Measurements from ENCODE around the gene RTL10. TPM values are rescaled to one million over a fixed set of nuclear protein-coding genes. Genes with fewer than 3 reads are reported as not detected.
A peak's percentile ranks its signal among the peaks of the same experiment; 100 is the strongest.

RTL10 gene
- total and polyA plus RNA-seq, 8 donors = 18.4 to 34.7 (median 28.0) TPM

DNA sequence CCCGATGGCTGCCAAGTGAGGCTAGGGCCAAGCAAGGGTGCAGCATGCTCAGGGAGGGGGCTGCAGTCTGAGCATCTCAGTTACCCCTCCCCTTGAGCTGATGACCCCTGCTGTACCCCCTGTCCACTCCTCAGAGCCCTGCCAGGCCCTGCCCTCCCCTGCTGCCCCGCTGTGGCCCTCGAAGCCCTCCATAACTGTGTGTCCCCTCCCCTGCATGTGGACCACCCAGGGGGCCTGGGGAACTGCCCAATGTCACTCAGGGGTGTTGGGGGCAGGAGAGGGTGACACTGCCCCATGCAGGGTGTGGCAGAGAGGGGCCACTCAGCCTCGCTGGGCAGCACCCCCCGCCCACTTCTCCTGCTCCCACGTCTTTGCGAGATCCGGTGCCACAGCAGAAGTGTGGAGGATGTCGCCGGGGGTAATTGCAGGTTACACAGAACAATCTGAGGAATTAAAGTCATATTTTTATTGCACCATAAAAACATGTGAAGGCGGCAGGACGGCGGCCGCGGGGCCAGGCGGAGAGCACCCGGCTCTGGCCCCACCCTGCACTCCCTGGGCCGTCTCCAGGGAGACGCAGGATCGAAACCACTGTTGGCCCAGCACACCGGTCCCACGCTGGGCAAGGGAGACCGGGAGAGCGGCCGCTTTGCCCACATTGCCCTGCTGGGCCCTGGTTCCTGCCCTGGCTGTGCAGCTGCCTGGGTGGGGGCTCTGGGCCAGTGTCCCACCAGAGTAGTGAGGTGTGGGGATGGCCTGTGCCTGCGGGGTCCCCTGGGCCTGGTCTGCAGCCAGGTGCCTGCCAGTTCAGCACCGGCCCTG, 18.7 kb upstream of the RTL10 start:
- no peaks in the 10 kb centered on the region for H3K9me3 ChIP-seq
- DNase-seq (peak in 2 of 4 donors; percentile 31 to 77), ATAC-seq (peak; percentile 27)
- H3K27me3 ChIP-seq = no peaks in the 10 kb centered on the region
- intact Hi-C loops (cut with DNase I) = no loop called here
- TF ChIP-seq, protein P1, sequence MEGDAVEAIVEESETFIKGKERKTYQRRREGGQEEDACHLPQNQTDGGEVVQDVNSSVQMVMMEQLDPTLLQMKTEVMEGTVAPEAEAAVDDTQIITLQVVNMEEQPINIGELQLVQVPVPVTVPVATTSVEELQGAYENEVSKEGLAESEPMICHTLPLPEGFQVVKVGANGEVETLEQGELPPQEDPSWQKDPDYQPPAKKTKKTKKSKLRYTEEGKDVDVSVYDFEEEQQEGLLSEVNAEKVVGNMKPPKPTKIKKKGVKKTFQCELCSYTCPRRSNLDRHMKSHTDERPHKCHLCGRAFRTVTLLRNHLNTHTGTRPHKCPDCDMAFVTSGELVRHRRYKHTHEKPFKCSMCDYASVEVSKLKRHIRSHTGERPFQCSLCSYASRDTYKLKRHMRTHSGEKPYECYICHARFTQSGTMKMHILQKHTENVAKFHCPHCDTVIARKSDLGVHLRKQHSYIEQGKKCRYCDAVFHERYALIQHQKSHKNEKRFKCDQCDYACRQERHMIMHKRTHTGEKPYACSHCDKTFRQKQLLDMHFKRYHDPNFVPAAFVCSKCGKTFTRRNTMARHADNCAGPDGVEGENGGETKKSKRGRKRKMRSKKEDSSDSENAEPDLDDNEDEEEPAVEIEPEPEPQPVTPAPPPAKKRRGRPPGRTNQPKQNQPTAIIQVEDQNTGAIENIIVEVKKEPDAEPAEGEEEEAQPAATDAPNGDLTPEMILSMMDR (IDR thresholded peaks at IDR 0.05) = no peak
- H3K27ac ChIP-seq = peak overlapping the region in 1 of 2 donors; percentile 3
- peaks cover 0 to 20% of the 10 kb centered on the region in 2 donors for H3K36me3 ChIP-seq
- peaks cover 16 to 21% of the 10 kb centered on the region in 2 donors for H3K4me1 ChIP-seq
- H3K4me3 ChIP-seq = no peak overlapping the region

DNA sequence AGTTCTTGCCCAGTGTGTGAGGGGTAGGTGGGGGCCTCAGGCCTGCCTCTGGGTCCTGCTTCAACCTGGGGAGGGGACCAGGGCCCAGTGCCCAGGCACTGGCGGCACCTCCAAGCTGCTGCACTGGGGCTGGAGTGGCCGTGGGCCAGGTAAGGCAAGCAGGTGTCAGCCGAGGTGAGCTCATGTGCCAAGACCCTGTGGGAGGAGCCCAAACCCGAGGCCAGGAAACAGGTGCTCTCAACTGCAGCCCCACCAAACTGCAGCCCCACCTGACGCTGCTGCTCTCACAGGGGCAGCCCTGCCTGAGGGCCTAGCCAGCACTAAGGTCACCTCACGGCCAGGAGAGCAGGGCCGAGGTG, 18.1 kb upstream of the RTL10 start:
- TF ChIP-seq, protein P1 (IDR thresholded peaks at IDR 0.05) = no peak
- Histone ChIP-seq H3K9me3 (no peaks in the 10 kb centered on the region), H3K4me1 (peaks cover 16 to 21% of the 10 kb centered on the region in 2 donors), H3K27ac (no peak overlapping the region), H3K4me3 (no peak overlapping the region), H3K27me3 (no peaks in the 10 kb centered on the region), H3K36me3 (peaks cover 0 to 14% of the 10 kb centered on the region in 2 donors)
- DNase-seq (peak in 2 of 4 donors; percentile 29 to 61), ATAC-seq (no peak)
- intact Hi-C loops (cut with DNase I) = no loop called here

DNA sequence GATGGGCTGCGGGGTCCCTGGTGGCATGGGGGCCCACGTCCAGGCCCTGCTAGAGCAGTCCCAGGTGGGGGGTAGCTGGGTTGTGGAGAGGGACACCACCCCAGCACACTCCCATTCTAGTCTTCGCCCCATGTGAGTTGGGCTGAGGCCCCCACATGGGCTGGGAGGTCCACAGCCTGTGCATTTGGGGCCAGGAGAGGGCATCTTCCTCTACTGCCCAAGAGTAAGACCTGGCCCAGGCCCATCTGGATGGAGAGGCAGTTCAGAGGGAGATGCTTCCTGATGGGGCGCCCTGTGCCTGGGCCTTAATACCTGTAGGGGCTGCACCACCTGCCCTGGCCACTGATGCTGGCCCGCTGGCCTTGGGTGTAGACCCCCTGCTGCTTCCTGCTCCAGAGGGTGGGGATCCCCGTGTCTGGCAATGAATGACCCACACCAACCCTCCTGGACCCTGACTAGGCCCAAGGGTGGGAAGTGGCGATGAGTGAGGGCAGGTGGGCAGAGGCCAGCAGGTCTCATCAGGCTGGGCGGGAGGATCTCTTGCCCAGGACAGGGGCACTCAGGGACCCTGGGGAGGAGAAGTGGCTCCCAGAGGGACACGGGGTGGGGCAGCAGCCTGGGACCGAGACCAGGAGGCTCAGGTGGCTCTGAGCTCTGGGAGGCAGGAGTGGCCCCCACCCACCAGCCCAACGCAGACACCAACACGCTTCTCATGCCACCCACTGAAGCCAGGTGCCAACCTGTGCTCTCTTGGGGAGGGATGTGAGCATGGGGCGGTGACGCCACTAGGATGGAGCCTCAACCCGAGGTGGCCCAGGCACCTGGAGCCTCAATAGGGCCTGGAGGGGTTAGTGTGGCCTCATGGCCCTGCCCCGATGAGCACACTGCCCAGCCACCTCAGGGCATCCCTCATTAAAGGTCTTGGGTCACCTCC, 17.4 kb upstream of the RTL10 start:
- no peak overlapping the region for H3K27ac ChIP-seq
- DNase-seq (peak in 2 of 4 donors; percentile 26 to 72), ATAC-seq (no peak)
- TF ChIP-seq, protein P1 (IDR thresholded peaks at IDR 0.05) = no peak
- intact Hi-C loops (cut with DNase I) = no loop called here
- peaks cover 0 to 10% of the 10 kb centered on the region in 2 donors for H3K36me3 ChIP-seq
- H3K4me1 ChIP-seq = peaks cover 16 to 21% of the 10 kb centered on the region in 2 donors
- H3K27me3 ChIP-seq = no peaks in the 10 kb centered on the region
- no peaks in the 10 kb centered on the region for H3K9me3 ChIP-seq
- H3K4me3 ChIP-seq = no peak overlapping the region

DNA sequence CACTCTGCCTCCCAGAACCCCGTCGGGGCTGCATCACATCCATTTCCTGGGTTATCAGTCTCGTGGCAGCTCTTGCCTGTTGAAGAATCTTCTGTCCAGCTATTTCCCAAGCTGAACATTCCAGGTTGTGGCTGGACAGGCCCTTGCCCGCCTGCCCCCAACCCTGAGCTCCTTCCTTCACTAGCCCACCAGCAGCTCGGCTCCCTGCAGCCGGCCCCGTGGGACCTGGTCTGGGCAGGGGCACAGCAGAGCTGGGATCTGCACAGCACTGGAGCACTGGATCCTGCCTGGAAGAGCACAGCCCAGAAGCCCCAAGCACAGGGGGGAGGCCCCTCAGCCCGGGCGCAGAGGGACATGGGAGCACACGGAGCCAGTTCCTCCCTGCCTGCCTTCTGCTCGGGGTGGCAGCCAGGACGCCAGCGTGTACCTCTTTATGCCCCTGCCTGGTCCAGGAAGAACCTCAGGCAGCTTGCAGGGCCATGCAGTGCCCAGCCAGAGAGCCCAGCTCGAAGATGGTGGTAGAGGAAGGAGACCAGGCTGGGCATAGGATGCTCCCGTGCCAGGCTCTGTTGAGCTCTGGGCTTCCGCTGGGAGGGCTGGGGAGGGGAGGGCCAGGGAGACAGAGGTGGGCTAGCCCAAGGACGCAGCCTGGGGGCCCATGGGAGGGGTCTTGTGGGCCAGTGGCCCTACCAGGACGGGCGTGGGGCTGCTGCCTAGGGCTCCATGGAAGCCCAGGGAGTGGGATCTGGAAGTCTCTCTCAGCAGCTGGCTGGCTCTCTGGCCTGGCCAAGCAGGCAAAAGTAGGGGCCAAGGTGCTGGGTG, 16.6 kb upstream of the RTL10 start:
- ATAC-seq = no peak

More for the DNA sequence above, 16.6 kb upstream of the RTL10 start:
- H3K4me1 ChIP-seq = peaks cover 16 to 21% of the 10 kb centered on the region in 2 donors
- H3K36me3 ChIP-seq = peaks cover 0 to 3% of the 10 kb centered on the region in 2 donors
- no peaks in the 10 kb centered on the region for H3K9me3 ChIP-seq
- intact Hi-C loops (cut with DNase I) = no loop called here
- no peak overlapping the region for H3K27ac ChIP-seq
- peak in 2 of 4 donors; percentile 12 to 66 for DNase-seq
- no peaks in the 10 kb centered on the region for H3K27me3 ChIP-seq
- TF ChIP-seq, protein P1 (IDR thresholded peaks at IDR 0.05) = no peak
- no peak overlapping the region for H3K4me3 ChIP-seq

All from left lung (tissue), 10 donors.